HG02970 (cell line): ENCODE data around the gene TRUB1.

Experiments
- ATAC-seq: cut with Tn5 transposase; IDR thresholded peaks from one replicate; pipeline ENCODE4 v1.9.1; 2021; ENCODE audit warnings: mild to moderate bottlenecking, moderate library complexity, moderate number of reproducible peaks; ENCODE audit not compliant: unreplicated experiment, low FRiP score

Gene TRUB1

DNA sequence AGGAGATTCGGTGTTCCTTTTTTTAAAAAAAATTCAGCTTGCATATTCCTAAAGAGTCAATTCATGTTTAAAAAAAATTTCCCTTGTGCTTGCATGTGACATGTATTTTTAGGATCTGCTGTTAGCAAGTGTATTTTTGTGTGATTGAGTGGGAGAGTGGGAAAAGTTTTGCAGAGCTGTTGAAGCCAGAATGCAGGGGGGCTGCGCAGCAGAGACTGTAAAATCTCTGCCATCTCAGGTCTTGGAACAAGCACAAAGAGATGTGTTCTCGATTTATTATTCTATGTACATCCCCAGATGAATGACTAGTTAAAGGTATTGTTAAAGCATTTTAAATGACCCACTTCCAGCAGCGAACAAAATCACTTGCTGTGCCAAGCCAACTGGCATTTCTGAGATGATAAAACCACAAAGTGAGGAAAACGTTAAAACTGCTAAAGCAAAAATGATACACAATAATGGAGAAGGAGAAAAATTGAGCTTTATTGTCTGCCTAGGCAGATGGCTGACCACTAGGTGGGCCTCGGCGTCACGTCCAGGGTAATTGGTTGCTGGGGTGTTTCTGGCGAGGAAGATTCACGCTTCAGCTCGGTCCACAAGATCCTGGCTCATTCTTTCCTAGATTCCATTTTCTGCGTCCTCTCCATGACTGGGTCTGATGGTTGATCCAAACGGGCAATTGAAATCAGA lies 88.2 kb downstream of the TRUB1 start:
- ATAC-seq, result no peak

DNA sequence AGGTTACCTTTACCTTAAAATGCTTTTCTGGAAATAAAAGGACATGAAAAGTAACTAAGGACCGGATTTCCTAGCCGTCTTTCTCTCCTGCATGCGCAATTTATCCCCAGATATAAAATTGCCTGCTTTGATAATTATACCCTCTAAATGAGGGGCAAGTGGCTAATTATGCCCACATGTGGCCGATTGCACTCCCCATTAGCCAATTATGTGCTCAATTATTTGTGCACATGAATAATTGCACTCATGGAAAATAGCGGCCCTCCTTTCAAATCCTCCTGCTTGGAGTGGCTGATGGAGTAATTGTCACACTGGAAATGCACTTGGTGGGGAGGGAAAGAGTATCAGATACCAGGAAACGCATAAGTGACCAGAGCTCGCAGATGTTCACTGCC lies 88.7 kb downstream of the TRUB1 start:
- ATAC-seq, result no peak
